ENCODE data around the gene ZSWIM7. TPM values are rescaled to one million over a fixed set of nuclear protein-coding genes. Genes with fewer than 3 reads are reported as not detected.

The ZSWIM7 gene
- total RNA-seq, 1 donor from 2014 or later = 24.2 TPM

GRCh38 chr17:15965528-15965927 is 34.0 kb downstream of the ZSWIM7 start:
- Histone ChIP-seq H3K4me3 (ENCODE audit: low read depth, low read length) (no peak overlapping the region), H3K36me3 (ENCODE audit: control insufficient read depth, insufficient read depth, low read length) (peaks cover 5% of the 10 kb centered on the region), H3K27me3 (ENCODE audit: control insufficient read depth, insufficient read depth, low read length) (no peaks in the 10 kb centered on the region)
- FAIRE-seq (no peak), DNase-seq (ENCODE audit: low read depth) (no peak)
- TF ChIP-seq, protein P1, sequence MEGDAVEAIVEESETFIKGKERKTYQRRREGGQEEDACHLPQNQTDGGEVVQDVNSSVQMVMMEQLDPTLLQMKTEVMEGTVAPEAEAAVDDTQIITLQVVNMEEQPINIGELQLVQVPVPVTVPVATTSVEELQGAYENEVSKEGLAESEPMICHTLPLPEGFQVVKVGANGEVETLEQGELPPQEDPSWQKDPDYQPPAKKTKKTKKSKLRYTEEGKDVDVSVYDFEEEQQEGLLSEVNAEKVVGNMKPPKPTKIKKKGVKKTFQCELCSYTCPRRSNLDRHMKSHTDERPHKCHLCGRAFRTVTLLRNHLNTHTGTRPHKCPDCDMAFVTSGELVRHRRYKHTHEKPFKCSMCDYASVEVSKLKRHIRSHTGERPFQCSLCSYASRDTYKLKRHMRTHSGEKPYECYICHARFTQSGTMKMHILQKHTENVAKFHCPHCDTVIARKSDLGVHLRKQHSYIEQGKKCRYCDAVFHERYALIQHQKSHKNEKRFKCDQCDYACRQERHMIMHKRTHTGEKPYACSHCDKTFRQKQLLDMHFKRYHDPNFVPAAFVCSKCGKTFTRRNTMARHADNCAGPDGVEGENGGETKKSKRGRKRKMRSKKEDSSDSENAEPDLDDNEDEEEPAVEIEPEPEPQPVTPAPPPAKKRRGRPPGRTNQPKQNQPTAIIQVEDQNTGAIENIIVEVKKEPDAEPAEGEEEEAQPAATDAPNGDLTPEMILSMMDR (IDR thresholded peaks at IDR 0.05; ENCODE audit: insufficient read depth, low read length, severe bottlenecking) = no peak

GRCh38 chr17:15963670-15964110 is 35.8 kb downstream of the ZSWIM7 start:
- Histone ChIP-seq H3K36me3 (ENCODE audit: control insufficient read depth, insufficient read depth, low read length) (peaks cover 4% of the 10 kb centered on the region), H3K27me3 (ENCODE audit: control insufficient read depth, insufficient read depth, low read length) (no peaks in the 10 kb centered on the region), H3K4me3 (ENCODE audit: low read depth, low read length) (no peak overlapping the region)
- peak; percentile 85 for DNase-seq (ENCODE audit: low read depth)
- peak; percentile 23 for FAIRE-seq
- TF ChIP-seq, protein P1 (IDR thresholded peaks at IDR 0.05; ENCODE audit: insufficient read depth, low read length, severe bottlenecking) = no peak

GRCh38 chr17:15958484-15958854 is 41.0 kb downstream of the ZSWIM7 start:
- FAIRE-seq = no peak
- DNase-seq (ENCODE audit: low read depth) = no peak
- Histone ChIP-seq H3K36me3 (ENCODE audit: control insufficient read depth, insufficient read depth, low read length) (no peaks in the 10 kb centered on the region), H3K4me3 (ENCODE audit: low read depth, low read length) (no peak overlapping the region), H3K27me3 (ENCODE audit: control insufficient read depth, insufficient read depth, low read length) (no peaks in the 10 kb centered on the region)
- TF ChIP-seq, protein P1 (IDR thresholded peaks at IDR 0.05; ENCODE audit: insufficient read depth, low read length, severe bottlenecking) = no peak

- DNase-seq (ENCODE audit: low read depth) (no peak), FAIRE-seq (no peak)
- Histone ChIP-seq H3K4me3 (ENCODE audit: low read depth, low read length) (no peak overlapping the region), H3K36me3 (ENCODE audit: control insufficient read depth, insufficient read depth, low read length) (no peaks in the 10 kb centered on the region), H3K27me3 (ENCODE audit: control insufficient read depth, insufficient read depth, low read length) (no peaks in the 10 kb centered on the region)
- TF ChIP-seq, protein P1 (IDR thresholded peaks at IDR 0.05; ENCODE audit: insufficient read depth, low read length, severe bottlenecking) = no peak
Measured at GRCh38 chr17:15957608-15958307, 41.7 kb downstream of the ZSWIM7 start.

DNA sequence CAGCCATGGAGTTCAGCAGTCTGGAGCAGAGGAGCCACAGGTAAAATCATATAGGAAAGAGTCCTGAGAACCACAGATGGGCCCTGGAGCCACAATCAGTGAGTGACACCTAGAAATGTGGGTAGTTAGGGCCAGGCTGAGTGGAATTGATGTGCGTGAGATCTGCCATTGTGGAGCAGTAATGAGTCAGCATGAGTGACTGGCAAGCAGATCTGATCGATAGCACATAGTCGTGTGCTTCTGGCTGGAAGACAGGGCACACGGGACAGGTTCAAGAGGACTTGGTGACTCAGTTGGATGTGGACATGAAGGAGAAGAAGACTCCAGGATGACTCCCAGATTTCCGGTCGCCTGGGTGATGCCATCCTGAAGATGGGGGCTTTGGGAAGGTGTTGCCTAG is 42.3 kb downstream of the ZSWIM7 start:
- FAIRE-seq (no peak), DNase-seq (ENCODE audit: low read depth) (no peak)
- H3K27me3 ChIP-seq (ENCODE audit: control insufficient read depth, insufficient read depth, low read length) = no peaks in the 10 kb centered on the region
- no peak overlapping the region for H3K4me3 ChIP-seq (ENCODE audit: low read depth, low read length)
- no peaks in the 10 kb centered on the region for H3K36me3 ChIP-seq (ENCODE audit: control insufficient read depth, insufficient read depth, low read length)
- TF ChIP-seq, protein P1 (IDR thresholded peaks at IDR 0.05; ENCODE audit: insufficient read depth, low read length, severe bottlenecking) = no peak

All from bronchial epithelial cell (primary cell).